ENCODE data around the gene PYCR2. TPM values are rescaled to one million over a fixed set of nuclear protein-coding genes. Genes with fewer than 3 reads are reported as not detected.

The PYCR2 gene
- 42.1 and 43.4 TPM in 2 replicates for total RNA-seq

DNA sequence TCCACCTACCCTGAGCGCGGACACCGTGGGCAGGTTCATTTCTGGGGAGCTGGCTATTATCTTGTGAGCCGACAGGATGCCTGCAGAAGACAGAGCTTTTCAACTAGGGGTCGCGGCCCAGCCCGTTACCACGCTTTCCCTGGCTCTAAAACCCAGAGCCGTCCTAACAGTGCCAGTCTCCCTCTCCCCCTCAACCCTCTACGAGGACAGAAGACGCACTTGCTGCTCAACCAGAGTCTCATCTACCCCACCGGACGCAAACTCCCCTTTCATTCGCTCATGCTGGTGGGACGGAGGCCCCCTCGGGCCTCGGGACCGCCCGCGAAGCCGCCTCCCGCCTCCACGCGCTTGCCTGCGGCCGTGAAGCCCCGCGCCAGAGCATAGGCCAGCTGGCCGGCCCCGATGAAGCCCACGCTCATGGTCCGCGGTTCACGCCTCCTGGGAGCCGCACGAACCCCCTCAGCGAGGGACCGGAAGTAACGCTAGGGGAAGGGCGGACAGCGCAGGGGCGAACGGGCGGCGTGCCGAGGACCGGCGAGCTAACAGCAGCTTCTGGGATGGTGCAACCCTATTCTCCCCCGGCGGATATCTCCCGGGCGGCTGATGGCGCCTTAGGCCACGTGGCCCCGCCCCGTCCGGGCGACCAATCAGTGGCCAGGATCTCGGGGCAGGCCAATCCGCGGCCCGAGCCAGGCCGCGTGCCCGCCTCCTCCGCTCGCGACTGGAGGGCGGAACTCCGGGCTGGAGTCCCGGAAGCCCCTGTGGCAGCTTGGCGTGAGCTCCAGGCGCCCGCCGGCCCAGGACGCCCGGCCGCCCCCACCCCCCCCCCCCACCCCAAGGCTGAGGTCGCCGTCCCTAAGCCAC lies at the start of gene PYCR2:
PYCR2 (minus strand) TSS at position 559 of the 864 bp plus-strand sequence; CDS start at position 419, 140 bp downstream.

GRCh38 chr1:225941187-225941941 lies 17.3 kb upstream of the PYCR2 start, which contains the start of gene LEFTY2:
Gene LEFTY2 (minus strand): TSS chr1:225941220. CDS start chr1:225941140, 80 bp downstream.

GRCh38 chr1:225888898-225889601 lies 35.0 kb downstream of the PYCR2 start, which contains the start of gene LEFTY1:
Gene LEFTY1 (minus strand): TSS chr1:225889146. CDS start chr1:225889066, 80 bp downstream.

GRCh38 chr1:225881959-225882693 lies 41.9 kb downstream of the PYCR2 start, which contains the start of gene TMEM63A:
Gene TMEM63A (minus strand): TSS chr1:225882380. CDS start chr1:225877580, 4,800 bp downstream.

Small RNA genes lying within 50 kb of the gene (small RNA-seq; reads per million reads assigned to genes)
- gene AL117348.1 (not detected), gene NDUFA3P3 (not detected)

Other genes starting within 250 kb of the PYCR2 start
- 200 and 281 TPM in 2 replicates for gene SRP9, start 146.4 kb downstream of the PYCR2 start, total RNA-seq
- gene EPHX1, start 114.1 kb downstream of the PYCR2 start, total RNA-seq: 22.7 and 34.6 TPM in 2 replicates
- gene TMEM63A, start 41.9 kb downstream of the PYCR2 start, total RNA-seq: 16.3 and 22.6 TPM in 2 replicates
- gene LEFTY1, start 35.1 kb downstream of the PYCR2 start, total RNA-seq: not detected in 2 replicates
- under 0.01 and 0.10 TPM in 2 replicates for gene LEFTY2, start 17.0 kb upstream of the PYCR2 start, total RNA-seq
- gene SDE2, start 75.1 kb upstream of the PYCR2 start, total RNA-seq: 21.2 and 24.1 TPM in 2 replicates
- gene H3-3A, start 138.5 kb upstream of the PYCR2 start, total RNA-seq: 233 and 273 TPM in 2 replicates